ENCODE results near the gene ARID1B. TPM values are rescaled to one million over a fixed set of nuclear protein-coding genes. Genes with fewer than 3 reads are reported as not detected.

Gene ARID1B
- total and polyA plus RNA-seq, 4 donors = 7.0 to 49.0 (median 24.2) TPM

DNA sequence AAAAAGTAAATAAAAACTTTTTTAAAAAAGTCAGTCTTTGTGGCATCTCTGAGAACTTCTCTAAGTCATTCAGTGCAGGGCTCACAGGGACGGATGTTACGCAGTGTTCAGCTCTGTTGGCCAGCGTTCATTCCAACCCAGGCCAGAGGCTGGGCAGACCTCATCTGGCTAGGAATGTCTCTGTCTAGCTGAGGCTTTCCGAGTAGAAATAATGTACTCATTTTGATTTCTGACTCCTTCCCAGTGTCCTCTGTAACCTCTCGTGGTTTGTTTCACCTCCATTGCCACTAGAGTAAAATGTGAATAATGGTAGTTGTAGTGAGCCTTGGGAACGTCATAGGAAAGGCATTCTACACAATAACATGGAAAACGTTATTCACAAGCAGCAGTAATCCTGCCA lies 411.0 kb downstream of the ARID1B start:
- DNase-seq (ENCODE audit: low spot score) = no peak
- TF ChIP-seq TAF1 (conservative IDR thresholded peaks at IDR 0.05) (no peak), HNF4G (IDR thresholded peaks at IDR 0.05) (no peak), HNF4A (conservative IDR thresholded peaks at IDR 0.05) (no peak), YY1 (IDR thresholded peaks at IDR 0.05) (no peak), ZBTB33 (IDR thresholded peaks at IDR 0.05) (no peak), SP1 (IDR thresholded peaks at IDR 0.05) (no peak), GABPA (IDR thresholded peaks at IDR 0.05 in 1 of 2, conservative IDR thresholded peaks at IDR 0.05 in 1 of 2) (no peak), FOXA1 (IDR thresholded peaks at IDR 0.05) (no peak), RXRA (IDR thresholded peaks at IDR 0.05) (no peak), NR2F2 (IDR thresholded peaks at IDR 0.05) (no peak), REST (IDR thresholded peaks at IDR 0.05) (no peak), EGR1 (IDR thresholded peaks at IDR 0.05; ENCODE audit: low read depth in 2 of 2) (no peak), FOXA2 (IDR thresholded peaks at IDR 0.05) (no peak), RAD21 (IDR thresholded peaks at IDR 0.05) (no peak)
- TF ChIP-seq, protein P1, sequence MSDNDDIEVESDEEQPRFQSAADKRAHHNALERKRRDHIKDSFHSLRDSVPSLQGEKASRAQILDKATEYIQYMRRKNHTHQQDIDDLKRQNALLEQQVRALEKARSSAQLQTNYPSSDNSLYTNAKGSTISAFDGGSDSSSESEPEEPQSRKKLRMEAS (IDR thresholded peaks at IDR 0.05) = no peak
- TF ChIP-seq, protein P2, sequence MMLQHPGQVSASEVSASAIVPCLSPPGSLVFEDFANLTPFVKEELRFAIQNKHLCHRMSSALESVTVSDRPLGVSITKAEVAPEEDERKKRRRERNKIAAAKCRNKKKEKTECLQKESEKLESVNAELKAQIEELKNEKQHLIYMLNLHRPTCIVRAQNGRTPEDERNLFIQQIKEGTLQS (IDR thresholded peaks at IDR 0.05) = no peak
- TF ChIP-seq, protein P3, sequence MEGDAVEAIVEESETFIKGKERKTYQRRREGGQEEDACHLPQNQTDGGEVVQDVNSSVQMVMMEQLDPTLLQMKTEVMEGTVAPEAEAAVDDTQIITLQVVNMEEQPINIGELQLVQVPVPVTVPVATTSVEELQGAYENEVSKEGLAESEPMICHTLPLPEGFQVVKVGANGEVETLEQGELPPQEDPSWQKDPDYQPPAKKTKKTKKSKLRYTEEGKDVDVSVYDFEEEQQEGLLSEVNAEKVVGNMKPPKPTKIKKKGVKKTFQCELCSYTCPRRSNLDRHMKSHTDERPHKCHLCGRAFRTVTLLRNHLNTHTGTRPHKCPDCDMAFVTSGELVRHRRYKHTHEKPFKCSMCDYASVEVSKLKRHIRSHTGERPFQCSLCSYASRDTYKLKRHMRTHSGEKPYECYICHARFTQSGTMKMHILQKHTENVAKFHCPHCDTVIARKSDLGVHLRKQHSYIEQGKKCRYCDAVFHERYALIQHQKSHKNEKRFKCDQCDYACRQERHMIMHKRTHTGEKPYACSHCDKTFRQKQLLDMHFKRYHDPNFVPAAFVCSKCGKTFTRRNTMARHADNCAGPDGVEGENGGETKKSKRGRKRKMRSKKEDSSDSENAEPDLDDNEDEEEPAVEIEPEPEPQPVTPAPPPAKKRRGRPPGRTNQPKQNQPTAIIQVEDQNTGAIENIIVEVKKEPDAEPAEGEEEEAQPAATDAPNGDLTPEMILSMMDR (IDR thresholded peaks at IDR 0.05; ENCODE audit: low read depth, low read length, missing input control) = no peak
- no peaks in the 10 kb centered on the region for H3K27me3 ChIP-seq (ENCODE audit: control insufficient read depth in 4 of 4, insufficient read depth in 4 of 4, low read length in 3 of 4)
- H3K4me1 ChIP-seq (ENCODE audit: control insufficient read depth in 4 of 4, insufficient read depth in 4 of 4, low read length in 3 of 4) = peaks cover 4 to 17% (median 12%) of the 10 kb centered on the region in 4 donors
- no peaks in the 10 kb centered on the region for H3K9me3 ChIP-seq (ENCODE audit: control insufficient read depth in 4 of 4, low read length in 3 of 4)
- no peak overlapping the region for H3K27ac ChIP-seq (ENCODE audit: low read depth in 1 of 2, low read length in 2 of 2)
- H3K4me3 ChIP-seq (ENCODE audit: low read depth in 1 of 3, low read length in 3 of 3) = no peak overlapping the region
- no peak overlapping the region for H3K9ac ChIP-seq (ENCODE audit: low read depth in 1 of 2, low read length in 2 of 2)
- WGBS = 91% methylated on average over 7 of the region's 7 CpGs
- H3K36me3 ChIP-seq (ENCODE audit: control insufficient read depth in 4 of 4, insufficient read depth in 3 of 4, low read depth in 1 of 4, low read length in 3 of 4) = peaks cover 11 to 44% (median 24%) of the 10 kb centered on the region in 4 donors

All from liver (tissue), 9 donors.